OCI-LY1 (cell line): ENCODE data around the gene CST3.

ENCODE experiments used
- H2AFZ ChIP-seq: fragments of 200-600 bp; sonication (generic), shearing (Covaris generic); 2 replicates; pipeline ENCODE4 v1.6.0; 2014; ENCODE audit warnings: antibody characterized with exemption, mild to moderate bottlenecking, low read length
- H3F3A ChIP-seq: fragments of 200-600 bp; sonication (generic), shearing (Covaris generic); 2 replicates; pipeline ENCODE4 v1.6.0; 2014; ENCODE audit warnings: mild to moderate bottlenecking, antibody characterized with exemption, low read length, moderate library complexity; ENCODE audit not compliant: insufficient read depth
- H3K27ac ChIP-seq: fragments of 200-600 bp; sonication (generic); 2 replicates; pipeline ENCODE4 v1.5.1; 2014; ENCODE audit warnings: low read length, mixed run types, mild to moderate bottlenecking, low read depth; ENCODE audit not compliant: poor library complexity, severe bottlenecking
- H3K27me3 ChIP-seq: fragments of 200-600 bp; sonication (generic); 2 replicates; pipeline ENCODE4 v1.6.0; 2014; ENCODE audit warnings: antibody characterized with exemption, mild to moderate bottlenecking, low read length, moderate library complexity; ENCODE audit not compliant: insufficient read depth
- H3K36me3 ChIP-seq: fragments of 200-600 bp; sonication (generic); 2 replicates; pipeline ENCODE4 v1.6.1; 2014; ENCODE audit warnings: mild to moderate bottlenecking, antibody characterized with exemption, low read length, moderate library complexity, mixed read lengths; ENCODE audit not compliant: insufficient read depth
- H3K4me1 ChIP-seq: fragments of 200-600 bp; sonication (generic); 2 replicates; pipeline ENCODE4 v1.5.1; 2014; ENCODE audit warnings: mild to moderate bottlenecking, low read length, moderate library complexity; ENCODE audit not compliant: insufficient read depth, severe bottlenecking
- H3K4me2 ChIP-seq: fragments of 200-600 bp; sonication (generic), shearing (Covaris generic); 2 replicates; pipeline ENCODE4 v1.6.1; 2014; ENCODE audit warnings: low read length
- H3K4me3 ChIP-seq: fragments of 200-600 bp; sonication (generic); 2 replicates; pipeline ENCODE4 v1.5.1; 2014; ENCODE audit warnings: low read length, low read depth, mild to moderate bottlenecking, mixed read lengths; ENCODE audit not compliant: poor library complexity, severe bottlenecking
- H3K79me2 ChIP-seq: fragments of 200-600 bp; shearing (Covaris generic); 2 replicates; pipeline ENCODE4 v1.6.1; 2016; ENCODE audit warnings: mixed run types, low read length, mixed read lengths; ENCODE audit not compliant: insufficient read depth
- H3K9ac ChIP-seq: fragments of 200-600 bp; sonication (generic), shearing (Covaris generic); 2 replicates; pipeline ENCODE4 v1.6.1; 2014; ENCODE audit warnings: mild to moderate bottlenecking, low read length, mixed read lengths
- H3K9me2 ChIP-seq: fragments of 200-600 bp; sonication (generic), shearing (Covaris generic); 2 replicates; pipeline ENCODE4 v1.6.1; 2014; ENCODE audit warnings: low read depth, mild to moderate bottlenecking, low read length, mixed read lengths
- H3K9me3 ChIP-seq: fragments of 200-600 bp; shearing (Covaris generic); 2 replicates; pipeline ENCODE4 v1.6.1; 2014; ENCODE audit warnings: low read length, mixed read lengths
- H4K20me1 ChIP-seq: fragments of 200-600 bp; sonication (generic), shearing (Covaris generic); 2 replicates; pipeline ENCODE4 v1.6.0; 2016; ENCODE audit warnings: mild to moderate bottlenecking, low read length; ENCODE audit not compliant: insufficient read depth
- EZH2 ChIP-seq: fragments of 200-600 bp; sonication (generic), shearing (Covaris generic); IDR thresholded peaks from 2 replicates; pipeline ENCODE4 v1.8.0; 2017; ENCODE audit warnings: borderline replicate concordance, mixed run types, mild to moderate bottlenecking, antibody characterized with exemption, low read length, moderate library complexity, mixed read lengths
- TF ChIP-seq, protein P1 (sequence below): fragments of 200-600 bp; sonication (generic), shearing (Covaris generic); IDR thresholded peaks from 2 replicates; pipeline ENCODE4 v1.5.1; 2017; ENCODE audit warnings: mild to moderate bottlenecking, antibody characterized with exemption, low read length, moderate library complexity, mixed read lengths

The CST3 gene

DNA sequence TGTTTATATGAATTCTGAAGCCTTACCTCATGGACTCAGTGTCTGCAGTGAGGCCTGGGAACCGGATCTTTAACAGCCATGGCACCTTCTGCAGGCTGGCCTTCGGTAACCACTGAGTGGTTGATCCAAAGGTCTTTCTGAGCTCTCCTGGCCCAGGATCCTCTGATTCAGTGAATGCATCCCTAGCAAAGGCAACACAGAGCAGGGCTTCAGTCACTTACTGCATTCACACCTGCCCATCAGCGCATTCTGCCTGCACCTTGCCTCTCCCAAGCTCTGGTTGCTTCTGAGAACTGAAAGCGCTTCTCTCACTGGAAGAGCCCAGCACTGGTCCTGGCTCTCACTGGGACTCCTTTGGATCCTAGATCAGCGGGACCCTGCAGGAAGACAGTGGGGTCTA lies 23.6 kb downstream of the CST3 start:
- H3K27ac ChIP-seq = no peak overlapping the region
- no peaks in the 10 kb centered on the region for H3K79me2 ChIP-seq
- H3K4me1 ChIP-seq = no peaks in the 10 kb centered on the region
- no peaks in the 10 kb centered on the region for H4K20me1 ChIP-seq
- no peak overlapping the region for H3K4me2 ChIP-seq
- H3K27me3 ChIP-seq = no peaks in the 10 kb centered on the region
- H3K9me2 ChIP-seq = no peaks in the 10 kb centered on the region
- H3F3A ChIP-seq = no peaks in the 10 kb centered on the region
- H3K9ac ChIP-seq = no peak overlapping the region
- no peak overlapping the region for H2AFZ ChIP-seq
- no peak overlapping the region for H3K4me3 ChIP-seq
- TF ChIP-seq, protein P1, sequence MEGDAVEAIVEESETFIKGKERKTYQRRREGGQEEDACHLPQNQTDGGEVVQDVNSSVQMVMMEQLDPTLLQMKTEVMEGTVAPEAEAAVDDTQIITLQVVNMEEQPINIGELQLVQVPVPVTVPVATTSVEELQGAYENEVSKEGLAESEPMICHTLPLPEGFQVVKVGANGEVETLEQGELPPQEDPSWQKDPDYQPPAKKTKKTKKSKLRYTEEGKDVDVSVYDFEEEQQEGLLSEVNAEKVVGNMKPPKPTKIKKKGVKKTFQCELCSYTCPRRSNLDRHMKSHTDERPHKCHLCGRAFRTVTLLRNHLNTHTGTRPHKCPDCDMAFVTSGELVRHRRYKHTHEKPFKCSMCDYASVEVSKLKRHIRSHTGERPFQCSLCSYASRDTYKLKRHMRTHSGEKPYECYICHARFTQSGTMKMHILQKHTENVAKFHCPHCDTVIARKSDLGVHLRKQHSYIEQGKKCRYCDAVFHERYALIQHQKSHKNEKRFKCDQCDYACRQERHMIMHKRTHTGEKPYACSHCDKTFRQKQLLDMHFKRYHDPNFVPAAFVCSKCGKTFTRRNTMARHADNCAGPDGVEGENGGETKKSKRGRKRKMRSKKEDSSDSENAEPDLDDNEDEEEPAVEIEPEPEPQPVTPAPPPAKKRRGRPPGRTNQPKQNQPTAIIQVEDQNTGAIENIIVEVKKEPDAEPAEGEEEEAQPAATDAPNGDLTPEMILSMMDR = no peak
- TF ChIP-seq EZH2 = no peak
- no peaks in the 10 kb centered on the region for H3K9me3 ChIP-seq
- H3K36me3 ChIP-seq = no peaks in the 10 kb centered on the region

DNA sequence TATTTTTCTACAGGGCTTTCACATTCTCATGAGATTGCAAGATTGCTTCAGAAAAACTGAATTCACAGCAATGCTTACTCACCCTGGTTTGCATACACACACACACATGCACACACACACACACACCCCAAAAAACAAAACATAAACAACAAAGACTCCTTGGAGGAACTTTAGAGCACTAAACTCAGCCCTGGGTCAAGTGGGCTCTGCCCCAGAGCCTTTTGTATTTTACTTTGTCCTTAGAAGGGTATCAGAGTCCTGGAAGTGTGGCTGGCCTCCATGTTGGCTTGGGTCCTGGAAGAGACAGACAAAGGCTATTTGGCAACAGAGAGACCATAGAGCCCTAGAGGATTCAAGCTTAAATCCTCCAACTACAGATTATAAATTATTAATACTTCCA lies 24.1 kb downstream of the CST3 start:
- H2AFZ ChIP-seq = no peak overlapping the region

DNA sequence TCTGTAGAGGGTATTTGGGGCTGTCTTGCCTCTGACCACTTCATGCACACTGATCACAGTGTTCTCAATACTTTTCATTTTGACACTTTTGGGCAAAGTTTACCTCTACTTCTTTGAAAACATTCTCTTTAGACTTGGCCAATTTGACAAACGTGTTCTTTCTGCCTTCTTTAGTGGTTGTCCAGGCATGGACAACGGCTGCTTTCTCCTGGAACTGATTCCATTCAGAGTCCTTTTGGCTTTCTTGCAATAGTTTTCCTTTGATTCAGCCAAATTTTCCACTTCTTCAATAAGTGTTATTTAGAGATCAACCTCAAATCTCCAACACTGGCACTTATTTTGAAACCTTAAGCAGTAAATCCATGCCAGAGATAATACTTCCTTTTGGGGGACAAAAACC lies 25.4 kb downstream of the CST3 start:
- H3K27me3 ChIP-seq = no peaks in the 10 kb centered on the region; the same call in 1 of the 2 replicates
- no peak overlapping the region for H2AFZ ChIP-seq
- no peaks in the 10 kb centered on the region for H3K36me3 ChIP-seq
- H3K9me2 ChIP-seq = no peaks in the 10 kb centered on the region
- H3F3A ChIP-seq = no peaks in the 10 kb centered on the region
- H3K4me3 ChIP-seq = no peak overlapping the region
- H3K9ac ChIP-seq = no peak overlapping the region
- no peak overlapping the region for H3K27ac ChIP-seq
- H4K20me1 ChIP-seq = no peaks in the 10 kb centered on the region
- no peak overlapping the region for H3K4me2 ChIP-seq
- no peaks in the 10 kb centered on the region for H3K4me1 ChIP-seq
- TF ChIP-seq, protein P1 = no peak
- no peak for TF ChIP-seq EZH2
- no peaks in the 10 kb centered on the region for H3K9me3 ChIP-seq
- H3K79me2 ChIP-seq = no peaks in the 10 kb centered on the region

More for the DNA sequence above, 24.1 kb downstream of the CST3 start:
- Histone ChIP-seq H3K4me3 (no peak overlapping the region), H3K9ac (no peak overlapping the region), H3K79me2 (no peaks in the 10 kb centered on the region), H3K9me2 (no peaks in the 10 kb centered on the region), H3K4me1 (no peaks in the 10 kb centered on the region), H3K9me3 (no peaks in the 10 kb centered on the region), H3K36me3 (no peaks in the 10 kb centered on the region), H3K27ac (no peak overlapping the region), H3K27me3 (no peaks in the 10 kb centered on the region), H3F3A (no peaks in the 10 kb centered on the region), H4K20me1 (no peaks in the 10 kb centered on the region), H3K4me2 (no peak overlapping the region)
- TF ChIP-seq, protein P1 = no peak
- no peak for TF ChIP-seq EZH2
